H1 (cell line): ENCODE measurements around the gene LRRC3C. TPM values are rescaled to one million over a fixed set of nuclear protein-coding genes. Genes with fewer than 3 reads are reported as not detected.

Experiments
- CTCF ChIA-PET: fragments of 300-600 bp; sonication (Branson Sonifier 250); formaldehyde crosslinking; loops from one replicate; lab custom pipeline; 2021; ENCODE audit not compliant: partially characterized antibody; lab: Charles Lee
- POLR2A ChIA-PET: fragments of 300-600 bp; sonication (Branson Sonifier 250); formaldehyde crosslinking; loops from one replicate; lab custom pipeline; 2021; ENCODE audit warnings: inconsistent platforms; ENCODE audit not compliant: partially characterized antibody; lab: Charles Lee
- DNase-seq, 2 experiments: peaks; one replicate each; pipeline versions ENCODE4 v3.0.0 to v3.0.0-alpha.2; 2010 to 2022; ENCODE audit warnings: low spot score in 2 of 2, low read depth in 1 of 2, mixed read lengths in 1 of 2
- FAIRE-seq: peaks from 2 replicates; lab custom pipeline; 2011; peaks lifted over from hg19 to GRCh38; lab: Jason Lieb, UNC
- H2AFZ ChIP-seq: 2 replicates; pipeline ENCODE4 v1.8.1; 2012; ENCODE audit warnings: low read length, inconsistent platforms
- H2AK5ac ChIP-seq: 2 replicates; pipeline ENCODE4 v1.6.1; 2013; ENCODE audit warnings: low read depth, low read length
- H2BK120ac ChIP-seq: replicated peaks from 2 replicates; pipeline ENCODE3; 2013; ENCODE audit warnings: low read depth, low read length, inconsistent platforms
- H2BK12ac ChIP-seq: 2 replicates; pipeline ENCODE4 v1.6.1; 2013; ENCODE audit warnings: low read depth, low read length
- H2BK15ac ChIP-seq: 2 replicates; pipeline ENCODE4 v1.6.1; 2013; ENCODE audit warnings: low read length
- H2BK20ac ChIP-seq: 2 replicates; pipeline ENCODE4 v1.6.1; 2013; ENCODE audit warnings: low read length
- H2BK5ac ChIP-seq: 2 replicates; pipeline ENCODE4 v1.6.1; 2013; ENCODE audit warnings: low read depth, low read length
- H3K14ac ChIP-seq: 2 replicates; pipeline ENCODE4 v1.6.1; 2013; ENCODE audit warnings: inconsistent platforms; ENCODE audit not compliant: insufficient read length
- H3K18ac ChIP-seq: 2 replicates; pipeline ENCODE4 v1.6.1; 2013; ENCODE audit warnings: low read length; ENCODE audit errors: extremely low read depth
- H3K23ac ChIP-seq: 2 replicates; pipeline ENCODE4 v1.6.1; 2013; ENCODE audit warnings: inconsistent platforms; ENCODE audit not compliant: insufficient read length
- H3K23me2 ChIP-seq: 2 replicates; pipeline ENCODE4 v1.6.1; 2013; ENCODE audit warnings: low read depth, low read length
- H3K27ac ChIP-seq: 2 replicates; pipeline ENCODE4 v1.6.1; 2011; ENCODE audit warnings: low read depth, low read length, inconsistent platforms
- H3K27me3 ChIP-seq, 4 experiments: replicated peaks in 1 of 4; 1 replicate in 1 of 4; 2 replicates in 3 of 4; pipeline versions ENCODE4 v1.6.1 to v1.8.1; 2011 to 2013; ENCODE audit warnings: low read length in 3 of 4, mild to moderate bottlenecking in 3 of 4, inconsistent platforms in 2 of 4, mixed read lengths in 2 of 4, moderate library complexity in 1 of 4; ENCODE audit not compliant: control insufficient read depth in 3 of 4, insufficient read depth in 3 of 4; ENCODE audit errors: extremely low read depth in 1 of 4
- H3K36me3 ChIP-seq, 4 experiments: 2 replicates each; pipeline versions ENCODE4 v1.6.1 to v1.8.1; 2011 to 2013; ENCODE audit warnings: mild to moderate bottlenecking in 4 of 4, low read length in 3 of 4, moderate library complexity in 2 of 4, control low read depth in 1 of 4, inconsistent platforms in 1 of 4; ENCODE audit not compliant: insufficient read depth in 4 of 4, control insufficient read depth in 2 of 4
- H3K4ac ChIP-seq: replicated peaks from 2 replicates; pipeline ENCODE3; 2013; ENCODE audit warnings: low read length, low read depth, mixed read lengths, inconsistent platforms; ENCODE audit not compliant: insufficient read length
- H3K4me1 ChIP-seq, 4 experiments: replicated peaks in 1 of 4; 1 replicate in 1 of 4; 2 replicates in 3 of 4; pipeline versions ENCODE4 v1.6.1 to v1.8.1; 2011 to 2013; ENCODE audit warnings: low read length in 3 of 4, inconsistent platforms in 2 of 4, mixed read lengths in 1 of 4; ENCODE audit not compliant: insufficient read depth in 4 of 4, control insufficient read depth in 3 of 4
- H3K4me2 ChIP-seq, 2 experiments: 2 replicates each; pipeline versions ENCODE4 v1.6.1 to v1.8.1; 2011 to 2013; ENCODE audit warnings: low read depth in 2 of 2, low read length in 2 of 2, control low read depth in 1 of 2, inconsistent platforms in 1 of 2, mild to moderate bottlenecking in 1 of 2; ENCODE audit not compliant: insufficient read depth in 1 of 2
- H3K4me3 ChIP-seq, 4 experiments: fragments of 200-600, 300-600 bp in 1 of 4; sonication (generic), shearing (Covaris generic), sonication (Bioruptor Twin) in 1 of 4; 2 replicates each; pipeline versions ENCODE4 v1.5.1 to v1.8.1; 2011 to 2016; ENCODE audit warnings: low read length in 4 of 4, low read depth in 3 of 4, control low read depth in 2 of 4, inconsistent platforms in 2 of 4, mild to moderate bottlenecking in 2 of 4, mixed read lengths in 1 of 4, moderate library complexity in 1 of 4; ENCODE audit not compliant: insufficient read depth in 2 of 4; ENCODE audit errors: extremely low read depth in 1 of 4
- H3K56ac ChIP-seq: replicated peaks from 2 replicates; pipeline ENCODE3; 2013; ENCODE audit warnings: low read depth, mild to moderate bottlenecking, mixed read lengths, low read length, inconsistent platforms; ENCODE audit not compliant: insufficient read length
- H3K79me1 ChIP-seq: 2 replicates; pipeline ENCODE4 v1.6.1; 2013; ENCODE audit warnings: low read depth, low read length, control low read depth
- H3K79me2 ChIP-seq, 2 experiments: 2 replicates each; pipeline versions ENCODE4 v1.6.1 to v1.8.1; 2012 to 2013; ENCODE audit warnings: low read length in 2 of 2, mild to moderate bottlenecking in 2 of 2, inconsistent platforms in 1 of 2; ENCODE audit not compliant: insufficient read depth in 2 of 2, control insufficient read depth in 1 of 2
- H3K9ac ChIP-seq, 4 experiments: replicated peaks in 1 of 4; 1 replicate in 1 of 4; 2 replicates in 3 of 4; pipeline versions ENCODE4 v1.6.1 to v1.8.1; 2011 to 2013; ENCODE audit warnings: low read depth in 3 of 4, low read length in 3 of 4, control low read depth in 2 of 4, mild to moderate bottlenecking in 2 of 4, moderate library complexity in 2 of 4, inconsistent platforms in 1 of 4; ENCODE audit errors: extremely low read depth in 1 of 4
- H3K9me3 ChIP-seq, 2 experiments: 2 replicates each; pipeline versions ENCODE4 v1.6.1 to v1.8.1; 2012 to 2013; ENCODE audit warnings: mild to moderate bottlenecking in 2 of 2, moderate library complexity in 2 of 2, control low read depth in 1 of 2, inconsistent platforms in 1 of 2, low read depth in 1 of 2, low read length in 1 of 2, mixed read lengths in 1 of 2; ENCODE audit not compliant: insufficient read depth in 2 of 2
- H4K20me1 ChIP-seq, 2 experiments: replicated peaks in 1 of 2; 2 replicates each; pipeline versions ENCODE3 to v1.8.1; 2011 to 2013; ENCODE audit warnings: inconsistent platforms in 2 of 2, low read length in 2 of 2, mild to moderate bottlenecking in 1 of 2; ENCODE audit not compliant: insufficient read depth in 2 of 2, control insufficient read depth in 1 of 2
- H4K5ac ChIP-seq: 2 replicates; pipeline ENCODE4 v1.6.1; 2013; ENCODE audit warnings: low read length, low read depth, mixed read lengths, inconsistent platforms; ENCODE audit not compliant: insufficient read length
- H4K8ac ChIP-seq: 2 replicates; pipeline ENCODE4 v1.8.0; 2013; ENCODE audit warnings: mild to moderate bottlenecking, moderate library complexity, low read length, inconsistent platforms; ENCODE audit not compliant: insufficient read depth; ENCODE audit errors: extremely low read depth
- H4K91ac ChIP-seq: replicated peaks from 2 replicates; pipeline ENCODE3; 2013; ENCODE audit warnings: low read length, mixed read lengths, inconsistent platforms; ENCODE audit not compliant: insufficient read length
- BCL11A ChIP-seq, 2 experiments: IDR thresholded peaks; one replicate each; pipeline ENCODE4 v1.6.1; 2011; ENCODE audit warnings: low read depth in 2 of 2, low read length in 2 of 2, mild to moderate bottlenecking in 2 of 2
- CBX5 ChIP-seq: fragments of 300-800, 300-1000 bp; sonication (generic); IDR thresholded peaks from 2 replicates; pipeline ENCODE4 v1.7.1; 2016; ENCODE audit warnings: antibody characterized with exemption, low read length, low read depth
- CBX8 ChIP-seq: fragments of 300-800, 300-1000 bp; sonication (generic); IDR thresholded peaks from 2 replicates; pipeline ENCODE4 v1.7.1; 2016; ENCODE audit warnings: low read depth, low read length, borderline replicate concordance
- KDM4A ChIP-seq: IDR thresholded peaks from one replicate; pipeline ENCODE4 v1.7.1; 2012; ENCODE audit warnings: low read depth, mild to moderate bottlenecking, moderate library complexity, low read length, inconsistent platforms; ENCODE audit not compliant: severe bottlenecking
- KDM5A ChIP-seq: fragments of 200-600 bp; IDR thresholded peaks from 2 replicates; pipeline ENCODE4 v1.7.1; 2012; ENCODE audit warnings: mild to moderate bottlenecking, low read length, inconsistent platforms, mixed read lengths
- POU5F1 ChIP-seq: IDR thresholded peaks from 2 replicates; pipeline ENCODE4 v1.6.1; 2011; ENCODE audit warnings: low read depth, mild to moderate bottlenecking, low read length, moderate library complexity
- RAD21 ChIP-seq, 2 experiments: IDR thresholded peaks in 1 of 2; conservative IDR thresholded peaks in 1 of 2; 2 replicates each; pipeline ENCODE4 v1.6.1; 2011; ENCODE audit warnings: low read depth in 2 of 2, low read length in 2 of 2, improper control_type of control experiment in 1 of 2, inconsistent platforms in 1 of 2, mild to moderate bottlenecking in 1 of 2, moderate library complexity in 1 of 2
- SP1 ChIP-seq: IDR thresholded peaks from 2 replicates; pipeline ENCODE4 v1.6.1; 2011; ENCODE audit warnings: low read depth, low read length
- TAF1 ChIP-seq: IDR thresholded peaks from 2 replicates; pipeline ENCODE4 v1.6.1; 2011; ENCODE audit warnings: mild to moderate bottlenecking, low read depth, low read length
- TAF7 ChIP-seq: optimal IDR thresholded peaks from 2 replicates; pipeline ENCODE3; 2011; ENCODE audit warnings: low read depth, mild to moderate bottlenecking, inconsistent platforms, low read length, moderate library complexity, borderline replicate concordance
- WGBS, 2 experiments: shearing (Covaris generic) in 1 of 2; methylation state at CpG; one replicate each; pipeline versions ENCODE4 v1.1.6 to v1.1.7; 2013 to 2015; ENCODE audit warnings: low lambda C conversion rate in 2 of 2, mixed read lengths in 2 of 2, inconsistent platforms in 1 of 2, low coverage in 1 of 2, missing lambda C conversion rate in 1 of 2; ENCODE audit not compliant: insufficient replicate concordance in 2 of 2, insufficient coverage in 1 of 2, insufficient read length in 1 of 2; ENCODE audit errors: extremely low coverage in 1 of 2, missing lambda C conversion rate in 1 of 2; 5-methylcytosine and 5-hydroxymethylcytosine counted together
- polyA plus RNA-seq, 7 experiments: library from polyadenylated mRNA; depleted of rRNA in 3 of 7; stranded (reverse) in 5 of 7; unstranded in 2 of 7; fragments of >200 nt in 5 of 7; fragments of 200-250 nt in 2 of 7; gene quantifications; 1 replicate in 5 of 7; 2 replicates in 1 of 7; 4 replicates in 1 of 7; pipeline versions ENCODE4 v1.2.1 to v1.2.3, GENCODE V29; 2011 to 2013; ENCODE audit warnings: missing spikeins in 2 of 7, mixed read lengths in 2 of 7
- total RNA-seq: library from RNA; stranded (reverse); fragmentation: NEBNext Ultra II Directional; extraction: Animal tissue kit (Norgen Biotek cat#: 25700); gene quantifications from 2 replicates; pipeline ENCODE4 v1.2.1, GENCODE V29; 2021
- TF ChIP-seq, protein P1 (sequence below), 3 experiments: IDR thresholded peaks; 1 replicate in 2 of 3; 2 replicates in 1 of 3; pipeline versions ENCODE4 v1.5.1 to v1.6.1; 2011; ENCODE audit warnings: low read length in 3 of 3, mild to moderate bottlenecking in 3 of 3, inconsistent platforms in 2 of 3, low read depth in 1 of 3, moderate library complexity in 1 of 3; ENCODE audit not compliant: insufficient read depth in 1 of 3; ENCODE audit errors: control extremely low read depth in 1 of 3

LRRC3C gene
- total and polyA plus RNA-seq, 2 of the 8 experiments (the other 6 are each of a cell fraction or from before 2014, with no cell fraction given), result not detected

DNA sequence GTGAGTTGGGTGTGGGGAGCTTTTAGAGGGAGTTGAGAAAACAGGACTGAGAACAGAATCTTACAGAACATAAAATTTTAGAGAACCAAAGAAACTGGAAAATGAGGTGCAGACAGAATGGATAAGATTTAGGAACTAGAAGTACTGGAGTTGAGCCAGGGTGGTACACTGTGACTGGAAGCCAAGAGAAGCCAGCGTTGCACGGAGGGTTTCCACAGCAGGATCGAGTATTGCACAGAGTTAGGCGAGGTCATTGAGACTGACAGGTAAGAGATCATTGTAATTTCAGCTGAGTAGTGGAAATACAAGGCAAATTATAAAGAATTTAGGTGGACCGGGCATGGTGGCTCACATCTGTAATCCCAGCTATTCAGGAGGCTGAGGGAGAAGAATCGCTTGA is 41.8 kb downstream of the LRRC3C start:
- H4K91ac ChIP-seq, result no peak overlapping the region
- CTCF ChIA-PET, result interaction anchor here (1.0 to 11.9 kb wide), 4 partner anchors 9 to 30 kb away, joined by 3 to 96 read pairs (median 6); partner anchors contain the start of genes GSDMA and PSMD3
- H3K23ac ChIP-seq, result no peak overlapping the region
- no peaks in the 10 kb centered on the region for H3K23me2 ChIP-seq
- H2AFZ ChIP-seq, result no peak overlapping the region
- no peak for FAIRE-seq
- H3K27me3 ChIP-seq, result peaks cover 0 to 3% (median 1%) of the 10 kb centered on the region in 4 experiments; a peak in 3 of 7 replicates
- no peak overlapping the region for H2BK120ac ChIP-seq
- H3K4me1 ChIP-seq, result no peaks in the 10 kb centered on the region
- H4K5ac ChIP-seq, result no peak overlapping the region
- no peaks in the 10 kb centered on the region for H4K20me1 ChIP-seq
- no peak overlapping the region for H3K4me3 ChIP-seq
- no peak overlapping the region for H2AK5ac ChIP-seq
- H2BK15ac ChIP-seq, result no peak overlapping the region
- no peak overlapping the region for H3K27ac ChIP-seq
- no peaks in the 10 kb centered on the region for H3K79me1 ChIP-seq
- H3K79me2 ChIP-seq, result no peaks in the 10 kb centered on the region
- no peak overlapping the region for H2BK12ac ChIP-seq
- H3K4ac ChIP-seq, result no peak overlapping the region
- H3K56ac ChIP-seq, result no peak overlapping the region
- H3K36me3 ChIP-seq, result no peaks in the 10 kb centered on the region
- no peaks in the 10 kb centered on the region for H3K9me3 ChIP-seq
- no peak overlapping the region for H3K4me2 ChIP-seq
- no peak overlapping the region for H4K8ac ChIP-seq
- no peak overlapping the region for H2BK5ac ChIP-seq
- H3K14ac ChIP-seq, result no peak overlapping the region
- POLR2A ChIA-PET, result interaction anchor here (1.2 kb wide), 1 partner anchor 11 kb away, joined by 6 read pairs; the partner anchor contains the start of gene PSMD3
- DNase-seq, result no peak
- 83% methylated on average over 6 of the region's 6 CpGs; no CpG with 5 or more reads in 1 of the 2 experiments for WGBS, 2 experiments
- no peak overlapping the region for H3K18ac ChIP-seq
- H2BK20ac ChIP-seq, result no peak overlapping the region
- no peak overlapping the region for H3K9ac ChIP-seq
- TF ChIP-seq CBX5 (no peak), CBX8 (no peak), RAD21 (IDR thresholded peaks at IDR 0.05 in 1 of 2, conservative IDR thresholded peaks at IDR 0.05 in 1 of 2; ENCODE audit: low read depth in 2 of 2, low read length in 2 of 2) (no peak), POU5F1 (no peak), BCL11A (IDR thresholded peaks at IDR 0.05; ENCODE audit: low read depth in 2 of 2, low read length in 2 of 2) (no peak), KDM5A (no peak), KDM4A (no peak), SP1 (no peak), TAF7 (no peak), TAF1 (no peak)
- TF ChIP-seq, protein P1, sequence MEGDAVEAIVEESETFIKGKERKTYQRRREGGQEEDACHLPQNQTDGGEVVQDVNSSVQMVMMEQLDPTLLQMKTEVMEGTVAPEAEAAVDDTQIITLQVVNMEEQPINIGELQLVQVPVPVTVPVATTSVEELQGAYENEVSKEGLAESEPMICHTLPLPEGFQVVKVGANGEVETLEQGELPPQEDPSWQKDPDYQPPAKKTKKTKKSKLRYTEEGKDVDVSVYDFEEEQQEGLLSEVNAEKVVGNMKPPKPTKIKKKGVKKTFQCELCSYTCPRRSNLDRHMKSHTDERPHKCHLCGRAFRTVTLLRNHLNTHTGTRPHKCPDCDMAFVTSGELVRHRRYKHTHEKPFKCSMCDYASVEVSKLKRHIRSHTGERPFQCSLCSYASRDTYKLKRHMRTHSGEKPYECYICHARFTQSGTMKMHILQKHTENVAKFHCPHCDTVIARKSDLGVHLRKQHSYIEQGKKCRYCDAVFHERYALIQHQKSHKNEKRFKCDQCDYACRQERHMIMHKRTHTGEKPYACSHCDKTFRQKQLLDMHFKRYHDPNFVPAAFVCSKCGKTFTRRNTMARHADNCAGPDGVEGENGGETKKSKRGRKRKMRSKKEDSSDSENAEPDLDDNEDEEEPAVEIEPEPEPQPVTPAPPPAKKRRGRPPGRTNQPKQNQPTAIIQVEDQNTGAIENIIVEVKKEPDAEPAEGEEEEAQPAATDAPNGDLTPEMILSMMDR (IDR thresholded peaks at IDR 0.05; ENCODE audit: control extremely low read depth in 1 of 3, insufficient read depth in 1 of 3, low read depth in 1 of 3, low read length in 3 of 3), result no peak
